Mesenchymal stem cell (in vitro differentiated cells and primary cell): ENCODE results near the gene SMIM33. TPM values are rescaled to one million over a fixed set of nuclear protein-coding genes. Genes with fewer than 3 reads are reported as not detected.
A peak's percentile ranks its signal among the peaks of the same experiment; 100 is the strongest.

ENCODE experiments used
- DNase-seq: peaks from one replicate; pipeline ENCODE4 v3.0.0-alpha.2; 2013
- H2AFZ ChIP-seq: one replicate; pipeline ENCODE4 v1.6.1; 2013; ENCODE audit warnings: low read depth, mild to moderate bottlenecking, control low read depth, inconsistent platforms, low read length, moderate library complexity
- H2AK5ac ChIP-seq: 2 replicates; pipeline ENCODE4 v1.6.1; 2013; ENCODE audit warnings: low read length, moderate library complexity, mild to moderate bottlenecking, inconsistent platforms; ENCODE audit not compliant: severe bottlenecking
- H2BK120ac ChIP-seq: one replicate; pipeline ENCODE4 v1.6.1; 2013; ENCODE audit warnings: low read depth, mild to moderate bottlenecking, inconsistent platforms, low read length, moderate library complexity
- H2BK12ac ChIP-seq, 2 experiments: one replicate each; pipeline ENCODE4 v1.6.1; 2013; ENCODE audit warnings: inconsistent platforms in 2 of 2, low read length in 2 of 2, mild to moderate bottlenecking in 2 of 2, moderate library complexity in 2 of 2, control low read depth in 1 of 2
- H2BK15ac ChIP-seq: one replicate; pipeline ENCODE4 v1.6.1; 2013; ENCODE audit warnings: mild to moderate bottlenecking, low read depth, inconsistent platforms; ENCODE audit not compliant: poor library complexity, severe bottlenecking
- H2BK5ac ChIP-seq: 2 replicates; pipeline ENCODE4 v1.6.1; 2013; ENCODE audit warnings: low read depth, mild to moderate bottlenecking, low read length, control low read depth, inconsistent platforms; ENCODE audit not compliant: poor library complexity, severe bottlenecking
- H3K14ac ChIP-seq, 2 experiments: one replicate each; pipeline ENCODE4 v1.6.1; 2013; ENCODE audit warnings: inconsistent platforms in 2 of 2, low read length in 2 of 2, control low read depth in 1 of 2, mild to moderate bottlenecking in 1 of 2, moderate library complexity in 1 of 2
- H3K18ac ChIP-seq, 2 experiments: one replicate each; pipeline ENCODE4 v1.6.1; 2013; ENCODE audit warnings: inconsistent platforms in 2 of 2, low read length in 2 of 2, control low read depth in 1 of 2, low read depth in 1 of 2, mild to moderate bottlenecking in 1 of 2
- H3K23ac ChIP-seq, 2 experiments: one replicate each; pipeline ENCODE4 v1.6.1; 2013; ENCODE audit warnings: inconsistent platforms in 2 of 2, low read length in 2 of 2, mild to moderate bottlenecking in 2 of 2, moderate library complexity in 2 of 2, control low read depth in 1 of 2
- H3K27ac ChIP-seq: 2 replicates; pipeline ENCODE4 v1.5.1; 2013; ENCODE audit warnings: mild to moderate bottlenecking, moderate library complexity, low read length, control low read depth, inconsistent platforms; ENCODE audit not compliant: poor library complexity, severe bottlenecking
- H3K27me3 ChIP-seq, 2 experiments: 2 replicates each; pipeline versions ENCODE4 v1.6.1 to v1.7.0; 2013; ENCODE audit warnings: low read length in 2 of 2, mild to moderate bottlenecking in 2 of 2, moderate library complexity in 2 of 2, control low read depth in 1 of 2, inconsistent platforms in 1 of 2; ENCODE audit not compliant: control insufficient read depth in 1 of 2, insufficient read depth in 1 of 2
- H3K36me3 ChIP-seq, 2 experiments: 2 replicates each; pipeline versions ENCODE4 v1.6.1 to v1.7.0; 2013; ENCODE audit warnings: low read length in 2 of 2, control low read depth in 1 of 2, inconsistent platforms in 1 of 2, low read depth in 1 of 2, mild to moderate bottlenecking in 1 of 2; ENCODE audit not compliant: insufficient read depth in 2 of 2, control insufficient read depth in 1 of 2
- H3K4ac ChIP-seq, 2 experiments: one replicate each; pipeline ENCODE4 v1.6.1; 2013; ENCODE audit warnings: inconsistent platforms in 2 of 2, low read length in 2 of 2, mild to moderate bottlenecking in 2 of 2, moderate library complexity in 2 of 2, control low read depth in 1 of 2, low read depth in 1 of 2
- H3K4me1 ChIP-seq: 2 replicates; pipeline ENCODE4 v1.6.1; 2013; ENCODE audit warnings: low read depth, low read length, control low read depth; ENCODE audit not compliant: control insufficient read depth, insufficient read depth
- H3K4me2 ChIP-seq: 2 replicates; pipeline ENCODE4 v1.6.1; 2013; ENCODE audit warnings: low read length, mild to moderate bottlenecking, inconsistent platforms; ENCODE audit not compliant: poor library complexity, severe bottlenecking
- H3K4me3 ChIP-seq, 2 experiments: 2 replicates each; pipeline versions ENCODE4 v1.5.1 to v1.7.0; 2013; ENCODE audit warnings: low read length in 2 of 2, mild to moderate bottlenecking in 2 of 2, control low read depth in 1 of 2, low read depth in 1 of 2; ENCODE audit not compliant: insufficient read depth in 1 of 2
- H3K79me1 ChIP-seq: replicated peaks from 2 replicates; pipeline ENCODE4 v1.6.1; 2013; ENCODE audit warnings: mild to moderate bottlenecking, control low read depth, low read length, inconsistent platforms; ENCODE audit not compliant: poor library complexity, severe bottlenecking
- H3K9ac ChIP-seq: 2 replicates; pipeline ENCODE4 v1.7.0; 2013; ENCODE audit warnings: mild to moderate bottlenecking, low read length, moderate library complexity
- H3K9me3 ChIP-seq: 2 replicates; pipeline ENCODE4 v1.7.0; 2013; ENCODE audit warnings: mild to moderate bottlenecking, low read length; ENCODE audit not compliant: control insufficient read depth
- H4K8ac ChIP-seq: one replicate; pipeline ENCODE4 v1.6.1; 2013; ENCODE audit warnings: inconsistent platforms, mild to moderate bottlenecking, low read length, moderate library complexity
- H4K91ac ChIP-seq: one replicate; pipeline ENCODE4 v1.6.1; 2013; ENCODE audit warnings: mild to moderate bottlenecking, low read length, inconsistent platforms
- WGBS: methylation state at CpG from one replicate; pipeline ENCODE4 v1.1.7; 2013; ENCODE audit warnings: mixed read lengths; 5-methylcytosine and 5-hydroxymethylcytosine counted together
- polyA plus RNA-seq, 2 experiments: library from polyadenylated mRNA; stranded (reverse); fragments of 200-250 nt; gene quantifications; one replicate each; pipeline ENCODE4 v1.2.3, GENCODE V29; 2013

Gene SMIM33
- not detected for polyA plus RNA-seq (2013, experiment 1 of 2)
- not detected for polyA plus RNA-seq (2013, experiment 2 of 2)

GRCh38 chr5:139470821-139471300 lies at the start of gene SMIM33:
TSS of gene SMIM33 (plus strand) at chr5:139471004. CDS start at chr5:139471122, 118 bp downstream.
- peaks cover 15% of the 10 kb centered on the region for H3K4me1 ChIP-seq
- no peak within 1 kb of the TSS for H3K4me2 ChIP-seq
- H2AK5ac ChIP-seq: no peak within 1 kb of the TSS
- H3K9me3 ChIP-seq: no peaks in the 10 kb centered on the region
- H3K23ac ChIP-seq: no peak within 1 kb of the TSS
- H3K9ac ChIP-seq: no peak within 1 kb of the TSS
- H2BK15ac ChIP-seq: no peak within 1 kb of the TSS
- no peak within 1 kb of the TSS for H3K4ac ChIP-seq
- DNase-seq: no peak
- WGBS: 87% methylated on average over 7 of the region's 9 CpGs
- no peaks in the 10 kb centered on the region for H3K79me1 ChIP-seq
- peak within 1 kb of the TSS in 1 of 2 experiments; percentile 22 for H2BK12ac ChIP-seq
- H3K14ac ChIP-seq: peak within 1 kb of the TSS in 1 of 2 experiments; percentile 63
- peak within 1 kb of the TSS in 1 of 2 experiments; percentile 30 for H3K4me3 ChIP-seq
- H2BK120ac ChIP-seq: no peak within 1 kb of the TSS
- peak within 1 kb of the TSS; percentile 47 for H2BK5ac ChIP-seq
- H3K27me3 ChIP-seq: no peaks in the 10 kb centered on the region
- H3K36me3 ChIP-seq: peaks cover 11% of the 10 kb centered on the region in 2 experiments
- no peak within 1 kb of the TSS for H2AFZ ChIP-seq
- no peak within 1 kb of the TSS for H4K8ac ChIP-seq
- no peak within 1 kb of the TSS for H4K91ac ChIP-seq
- no peak within 1 kb of the TSS for H3K18ac ChIP-seq
- no peak within 1 kb of the TSS for H3K27ac ChIP-seq

GRCh38 chr5:139422307-139422893 lies 48.4 kb upstream of the SMIM33 start:
- Histone ChIP-seq H3K9me3 (no peaks in the 10 kb centered on the region), H3K36me3 (peaks cover 21 to 62% of the 10 kb centered on the region in 2 experiments), H3K4me2 (peak overlapping the region; percentile 8), H2BK12ac (no peak overlapping the region), H4K8ac (no peak overlapping the region), H2BK15ac (no peak overlapping the region), H2BK120ac (no peak overlapping the region), H3K14ac (no peak overlapping the region), H4K91ac (no peak overlapping the region), H3K9ac (peak overlapping the region; percentile 64), H3K79me1 (peaks cover 3% of the 10 kb centered on the region), H3K27ac (no peak overlapping the region), H3K4me1 (peaks cover 8% of the 10 kb centered on the region), H2AFZ (no peak overlapping the region), H2BK5ac (no peak overlapping the region), H2AK5ac (no peak overlapping the region), H3K4me3 (no peak overlapping the region), H3K18ac (no peak overlapping the region), H3K23ac (no peak overlapping the region), H3K4ac (no peak overlapping the region), H3K27me3 (no peaks in the 10 kb centered on the region)
- 38% methylated on average over 3 of the region's 5 CpGs for WGBS
- DNase-seq: peak; percentile 77

GRCh38 chr5:139425497-139425896 lies 45.3 kb upstream of the SMIM33 start:
- no peak for DNase-seq
- H4K91ac ChIP-seq: no peak overlapping the region
- no peaks in the 10 kb centered on the region for H3K9me3 ChIP-seq
- no peak overlapping the region for H2BK12ac ChIP-seq
- H3K14ac ChIP-seq: no peak overlapping the region
- 98% methylated on average over 4 of the region's 5 CpGs for WGBS
- H3K9ac ChIP-seq: no peak overlapping the region
- peaks cover 6% of the 10 kb centered on the region for H3K4me1 ChIP-seq
- no peak overlapping the region for H3K4me3 ChIP-seq
- H2BK15ac ChIP-seq: no peak overlapping the region
- H3K18ac ChIP-seq: no peak overlapping the region
- H2AFZ ChIP-seq: no peak overlapping the region
- H2AK5ac ChIP-seq: no peak overlapping the region
- H3K4ac ChIP-seq: no peak overlapping the region
- H4K8ac ChIP-seq: no peak overlapping the region
- peaks cover 1% of the 10 kb centered on the region for H3K79me1 ChIP-seq
- H3K27ac ChIP-seq: no peak overlapping the region
- H3K23ac ChIP-seq: no peak overlapping the region
- H3K27me3 ChIP-seq: no peaks in the 10 kb centered on the region
- H2BK5ac ChIP-seq: no peak overlapping the region
- peaks cover 14 to 47% of the 10 kb centered on the region in 2 experiments for H3K36me3 ChIP-seq
- H3K4me2 ChIP-seq: no peak overlapping the region
- no peak overlapping the region for H2BK120ac ChIP-seq

- Histone ChIP-seq H3K79me1 (peaks cover 1% of the 10 kb centered on the region), H3K4me2 (no peak overlapping the region), H3K9me3 (no peaks in the 10 kb centered on the region), H3K9ac (peak overlapping the region; percentile 61), H2AFZ (no peak overlapping the region), H3K4me3 (no peak overlapping the region), H2AK5ac (peak overlapping the region; percentile 69), H3K27me3 (no peaks in the 10 kb centered on the region), H3K36me3 (peaks cover 14 to 41% of the 10 kb centered on the region in 2 experiments), H2BK15ac (no peak overlapping the region), H3K23ac (no peak overlapping the region), H3K4me1 (peaks cover 6% of the 10 kb centered on the region), H3K27ac (peak overlapping the region; percentile 75), H2BK12ac (no peak overlapping the region), H2BK120ac (no peak overlapping the region), H3K18ac (no peak overlapping the region), H3K4ac (no peak overlapping the region), H4K91ac (no peak overlapping the region), H3K14ac (no peak overlapping the region), H2BK5ac (no peak overlapping the region), H4K8ac (no peak overlapping the region)
- DNase-seq: peak; percentile 55
- 75% methylated on average over 8 of the region's 8 CpGs for WGBS
These were observed 44.5 kb upstream of the SMIM33 start for GRCh38 chr5:139426203-139426885.
